Heart left ventricle (tissue), 16 donors: Measurements from ENCODE around the gene FLII. TPM values are rescaled to one million over a fixed set of nuclear protein-coding genes. Genes with fewer than 3 reads are reported as not detected.

ENCODE experiments used
- ATAC-seq, 4 donors: fragments of 200-7000 bp; cut with Tn5 transposase; one replicate each; pipeline ENCODE4 v1.9.1; 2020 to 2022; ENCODE audit warnings: moderate library complexity in 4 of 4, mild to moderate bottlenecking in 3 of 4, moderate number of reproducible peaks in 1 of 4
- DNase-seq, 5 donors: peaks; one replicate each; pipeline ENCODE4 v3.0.0-alpha.2; 2020
- H3K27ac ChIP-seq, 12 donors: fragments of 200-600 bp; sonication (generic) in 4 of 12; one replicate each; pipeline versions ENCODE4 v1.5.0 to v1.8.0; 2016 to 2022; ENCODE audit warnings: mild to moderate bottlenecking in 2 of 12
- H3K27me3 ChIP-seq, 9 donors: fragments of 200-600 bp; sonication (generic) in 2 of 9; one replicate each; pipeline versions ENCODE4 v1.5.1 to v1.8.0; 2016 to 2022; ENCODE audit warnings: mild to moderate bottlenecking in 3 of 9
- H3K36me3 ChIP-seq, 9 donors: fragments of 200-600 bp; sonication (generic) in 2 of 9; one replicate each; pipeline versions ENCODE4 v1.5.0 to v1.8.0; 2018 to 2022; ENCODE audit warnings: mild to moderate bottlenecking in 2 of 9
- H3K4me1 ChIP-seq, 12 donors: fragments of 200-600 bp; sonication (generic) in 4 of 12; one replicate each; pipeline versions ENCODE4 v1.5.0 to v1.8.0; 2016 to 2022; ENCODE audit warnings: mild to moderate bottlenecking in 3 of 12
- H3K4me3 ChIP-seq, 12 donors: fragments of 200-600 bp; sonication (generic) in 4 of 12; one replicate each; pipeline versions ENCODE4 v1.5.0 to v1.8.0; 2017 to 2022; ENCODE audit warnings: mild to moderate bottlenecking in 9 of 12, moderate library complexity in 4 of 12
- H3K9me3 ChIP-seq, 12 donors: fragments of 200-600 bp; sonication (generic) in 4 of 12; one replicate each; pipeline versions ENCODE4 v1.5.0 to v1.8.0; 2016 to 2022; ENCODE audit warnings: mild to moderate bottlenecking in 1 of 12
- CTCF ChIP-seq, 12 donors: fragments of 200-600 bp; sonication (generic) in 4 of 12; IDR thresholded peaks; one replicate each; pipeline versions ENCODE4 v1.5.0 to v1.8.0; 2018 to 2022; ENCODE audit warnings: antibody characterized with exemption in 12 of 12, mild to moderate bottlenecking in 5 of 12
- POLR2A ChIP-seq, 2 donors: fragments of 450-650 bp; IDR thresholded peaks; one replicate each; pipeline ENCODE4 v1.6.1; 2017; ENCODE audit warnings: antibody characterized with exemption in 2 of 2, mild to moderate bottlenecking in 2 of 2, moderate library complexity in 2 of 2
- WGBS, 4 donors: extraction: QIAGEN DNeasy Blood & Tissue Kit in 2 of 4; methylation state at CpG; one replicate each; pipeline versions ENCODE4 v1.1.5 to v1.1.7; 2013 to 2018; 5-methylcytosine and 5-hydroxymethylcytosine counted together
- intact Hi-C, 10 donors: fragments of 100-400 bp; cut with DNase I; formaldehyde crosslinking; loops; one replicate each; pipeline versions ENCODE4 v1.11.1 to v1.14.2; 2022
- polyA plus RNA-seq, 2 donors: library from polyadenylated mRNA; stranded (reverse); fragments of 200-250 nt; gene quantifications; one replicate each; pipeline ENCODE4 v1.2.3, GENCODE V29; 2013
- total RNA-seq, 9 donors: library from RNA; depleted of rRNA in 2 of 9; stranded (reverse); fragments of >200 nt in 2 of 9; fragmentation: NEBNext Ultra II Directional in 3 of 9; extraction: Animal tissue kit (Norgen Biotek cat#: 25700) in 3 of 9; gene quantifications; one replicate each; pipeline versions ENCODE4 v1.1.0 to v1.2.4, GENCODE V29; 2016 to 2023
- donor health status: ischemic (EF 13 %, LVEDD 7.1; RV severe dilation, severe dysfunction).
- donor health status: healthy with polysubstance abuse.
- donor health status: DM: no; HTN: yes; CAD: no.
- donor health status: DM: no; HTN: no; CAD: no.
- donor health status: ischemic (EF 25% LVEDD 6.9; RV normal size, moderate dysfunction).
- donor health status: ischemic (EF 25% LVEDD 5.7; RV mildly dilated, moderate dysfunction).
- donor health status: healthy.
- donor health status: DM: yes; HTN: yes; CAD: no.
- donor health status: ischemic (EF 35%, LVEDD 5.7; RV mildly dilated, moderate dysfunction).
- donor health status: nonischemic (EF 11% LVEDD 7.7; RV severe dilation, severe dysfunction).
- donor health status: DM: yes; HTN: yes; CAD: no.
- donor health status: PGD.
- donor health status: ischemic (EF 29% LVEDD 5.4; RV normal size, mild dysfunction).
- donor health status: nonischemic (EF 23%, LVEDD 6.1; RV moderate dilation, normal function).

The FLII gene
- total and polyA plus RNA-seq, 11 donors, result 218 to 535 (median 321) TPM

- H3K27me3 ChIP-seq, result no peaks in the 10 kb centered on the region
- WGBS, 4 donors, result 84 to 92% (median 87%) methylated on average over 7 to 14 of the region's 14 CpGs
- no peak for ATAC-seq
- H3K9me3 ChIP-seq, result no peaks in the 10 kb centered on the region
- H3K27ac ChIP-seq, result no peak overlapping the region
- no peak for DNase-seq
- intact Hi-C loops, result no loop called here
- no peak for TF ChIP-seq CTCF (IDR thresholded peaks at IDR 0.05)
- TF ChIP-seq POLR2A (IDR thresholded peaks at IDR 0.05), result no peak
- H3K4me3 ChIP-seq, result no peak overlapping the region
- peaks cover 0 to 14% (median 9%) of the 10 kb centered on the region in 12 donors for H3K4me1 ChIP-seq
- peaks cover 0 to 36% (median 13%) of the 10 kb centered on the region in 9 donors for H3K36me3 ChIP-seq
These were observed 28.0 kb downstream of the FLII start for GRCh38 chr17:18230288-18231141.

GRCh38 chr17:18229771-18230170, 28.8 kb downstream of the FLII start:
- Histone ChIP-seq H3K4me3 (no peak overlapping the region), H3K36me3 (peaks cover 0 to 28% (median 8%) of the 10 kb centered on the region in 9 donors), H3K27ac (no peak overlapping the region), H3K4me1 (peaks cover 0 to 17% (median 12%) of the 10 kb centered on the region in 12 donors), H3K9me3 (no peaks in the 10 kb centered on the region), H3K27me3 (no peaks in the 10 kb centered on the region)
- intact Hi-C loops, result loop anchor here in 2 of 10 donors (10.0 kb wide), 1 partner anchor 85 kb away; the partner anchor contains the start of genes SMCR8 (in 2 of the 2) and TOP3A (in 2 of the 2)
- TF ChIP-seq POLR2A (IDR thresholded peaks at IDR 0.05), result no peak
- no peak for TF ChIP-seq CTCF (IDR thresholded peaks at IDR 0.05)
- ATAC-seq, result no peak
- WGBS, 4 donors, result 92 to 100% (median 93%) methylated on average over 1 to 7 of the region's 7 CpGs
- DNase-seq, result no peak

- Histone ChIP-seq H3K36me3 (peaks cover 0 to 23% (median 6%) of the 10 kb centered on the region in 9 donors), H3K27me3 (no peaks in the 10 kb centered on the region), H3K4me3 (no peak overlapping the region), H3K9me3 (no peaks in the 10 kb centered on the region), H3K4me1 (peaks cover 0 to 23% (median 15%) of the 10 kb centered on the region in 12 donors), H3K27ac (no peak overlapping the region)
- WGBS, 4 donors, result 78 to 89% (median 86%) methylated on average over 3 to 4 of the region's 4 CpGs
- TF ChIP-seq CTCF (IDR thresholded peaks at IDR 0.05) (no peak), POLR2A (IDR thresholded peaks at IDR 0.05) (no peak)
- intact Hi-C loops, result loop anchor here in 2 of 10 donors (10.0 kb wide), 1 partner anchor 86 kb away; the partner anchor contains the start of genes SMCR8 (in 2 of the 2) and TOP3A (in 2 of the 2)
- DNase-seq (no peak), ATAC-seq (no peak)
These were observed 29.3 kb downstream of the FLII start for GRCh38 chr17:18229254-18229653.

- ATAC-seq (no peak), DNase-seq (no peak)
- H3K4me3 ChIP-seq, result no peak overlapping the region
- no peaks in the 10 kb centered on the region for H3K9me3 ChIP-seq
- H3K27me3 ChIP-seq, result no peaks in the 10 kb centered on the region
- peaks cover 0 to 13% (median 0%) of the 10 kb centered on the region in 9 donors for H3K36me3 ChIP-seq
- 87 to 91% (median 90%) methylated on average over 10 of the region's 10 CpGs for WGBS, 4 donors
- peaks cover 0 to 25% (median 15%) of the 10 kb centered on the region in 12 donors for H3K4me1 ChIP-seq
- intact Hi-C loops, result loop anchor here in 2 of 10 donors (10.0 kb wide), 1 partner anchor 87 kb away; the partner anchor contains the start of genes SMCR8 (in 2 of the 2) and TOP3A (in 2 of the 2)
- no peak overlapping the region for H3K27ac ChIP-seq
- TF ChIP-seq POLR2A (IDR thresholded peaks at IDR 0.05) (no peak), CTCF (IDR thresholded peaks at IDR 0.05) (no peak)
These were observed 30.3 kb downstream of the FLII start for GRCh38 chr17:18228176-18228682.
